Pericardium fibroblast (primary cell): ENCODE measurements around the gene CTAGE6. TPM values are rescaled to one million over a fixed set of nuclear protein-coding genes. Genes with fewer than 3 reads are reported as not detected.

Experiments
- total RNA-seq: library from RNA; depleted of rRNA; stranded (reverse); fragments of >200 nt; gene quantifications from 2 replicates; pipeline ENCODE4 v1.2.3, GENCODE V29; 2015

The CTAGE6 gene
- total RNA-seq: 0.94 TPM in 1 of 2 replicates, not detected in the other

GRCh38 chr7:143757596-143757995, at the start of gene CTAGE6:
Gene CTAGE6, minus strand, starts transcription at chr7:143757696. Its CDS starts 38 bp downstream, at chr7:143757658.

Other genes with a start within 250 kb of the CTAGE6 start
- gene CTAGE15, start 185.9 kb downstream of the CTAGE6 start, total RNA-seq: not detected in 2 replicates
- gene TCAF2, start 136.7 kb downstream of the CTAGE6 start, total RNA-seq: 1.8 and 3.4 TPM in 2 replicates
- gene TCAF1, start 144.5 kb upstream of the CTAGE6 start, total RNA-seq: 67.3 and 67.8 TPM in 2 replicates
- gene OR2F2, start 177.5 kb upstream of the CTAGE6 start, total RNA-seq: not detected in 2 replicates
- 0.12 TPM in 1 of 2 replicates, not detected in the other for gene OR2F1, start 197.1 kb upstream of the CTAGE6 start, total RNA-seq
- not detected in 2 replicates for gene OR6B1, start 242.6 kb upstream of the CTAGE6 start, total RNA-seq